Stomach (tissue), 9 donors: ENCODE results near the gene TPD52L1. TPM values are rescaled to one million over a fixed set of nuclear protein-coding genes. Genes with fewer than 3 reads are reported as not detected.

Experiments
- DNase-seq, 2 donors: peaks; one replicate each; pipeline versions ENCODE4 v3.0.0 to v3.0.0-alpha.2; 2013 to 2019
- H3K27ac ChIP-seq, 5 donors: fragments of 200-600 bp in 4 of 5; sonication (generic) in 4 of 5; one replicate each; pipeline ENCODE4 v1.5.1; 2013 to 2019; ENCODE audit warnings: mild to moderate bottlenecking in 1 of 5, moderate library complexity in 1 of 5
- H3K27me3 ChIP-seq, 3 donors: fragments of 200-600 bp; sonication (generic); one replicate each; pipeline ENCODE4 v1.5.1; 2017 to 2019; ENCODE audit warnings: mixed run types in 1 of 3
- H3K36me3 ChIP-seq, 4 donors: fragments of 200-600 bp; sonication (generic); 1 replicate in 3 of 4; 2 replicates in 1 of 4; pipeline ENCODE4 v1.5.1; 2016 to 2019
- H3K4me1 ChIP-seq, 4 donors: fragments of 200-600 bp; sonication (generic); one replicate each; pipeline ENCODE4 v1.5.1; 2016 to 2019
- H3K4me3 ChIP-seq, 4 donors: fragments of 200-600 bp; sonication (generic) in 3 of 4; one replicate each; pipeline ENCODE4 v1.5.1; 2016 to 2019; ENCODE audit warnings: mild to moderate bottlenecking in 1 of 4
- H3K9me3 ChIP-seq, 4 donors: fragments of 200-600 bp; sonication (generic); one replicate each; pipeline ENCODE4 v1.5.1; 2016 to 2019
- EP300 ChIP-seq: sonication (generic); formaldehyde crosslinking; IDR thresholded peaks from one replicate; pipeline ENCODE4 v1.6.1; 2017; ENCODE audit warnings: antibody characterized with exemption
- POLR2A ChIP-seq, 4 donors: fragments of 450-650 bp; IDR thresholded peaks; one replicate each; pipeline ENCODE4 v1.6.1; 2016; ENCODE audit warnings: antibody characterized with exemption in 4 of 4, control low read depth in 2 of 4, mild to moderate bottlenecking in 1 of 4, moderate library complexity in 1 of 4
- POLR2AphosphoS5 ChIP-seq, 3 donors: sonication (generic); formaldehyde crosslinking; IDR thresholded peaks; one replicate each; pipeline ENCODE4 v1.6.1; 2016; ENCODE audit warnings: antibody characterized with exemption in 3 of 3
- WGBS, 5 donors: extraction: QIAGEN DNeasy Blood & Tissue Kit in 3 of 5; methylation state at CpG; one replicate each; pipeline versions ENCODE4 v1.1.5 to v1.1.7; 2013 to 2018; 5-methylcytosine and 5-hydroxymethylcytosine counted together
- intact Hi-C: fragments of 100-400 bp; cut with DNase I; formaldehyde crosslinking; loops from one replicate; pipeline ENCODE4 v1.15.1; 2023; ENCODE audit warnings: low total_unique reads
- polyA plus RNA-seq, 3 donors: library from polyadenylated mRNA; stranded (reverse); fragments of 200-250 nt; gene quantifications; one replicate each; pipeline ENCODE4 v1.2.3, GENCODE V29; 2013
- total RNA-seq, 5 donors: library from RNA; depleted of rRNA; stranded (reverse); fragments of >200 nt; gene quantifications; one replicate each; pipeline versions ENCODE4 v1.1.0 to v1.2.3, GENCODE V29; 2014 to 2016
- TF ChIP-seq, protein P1 (sequence below), 7 experiments: fragments of 450-650 bp in 4 of 7; fragments of 200-600 bp in 3 of 7; sonication (generic) in 3 of 7; IDR thresholded peaks; one replicate each; pipeline ENCODE4 v1.5.1; 2016 to 2019; ENCODE audit warnings: antibody characterized with exemption in 7 of 7, control low read depth in 2 of 7, mild to moderate bottlenecking in 1 of 7
- donor health status: healthy with polysubstance abuse.
- donor health status: Bipolar disorder and iron deficiency.
- donor health status: healthy.

The TPD52L1 gene
- total and polyA plus RNA-seq, 8 donors: 14.8 to 102 (median 78.9) TPM

DNA sequence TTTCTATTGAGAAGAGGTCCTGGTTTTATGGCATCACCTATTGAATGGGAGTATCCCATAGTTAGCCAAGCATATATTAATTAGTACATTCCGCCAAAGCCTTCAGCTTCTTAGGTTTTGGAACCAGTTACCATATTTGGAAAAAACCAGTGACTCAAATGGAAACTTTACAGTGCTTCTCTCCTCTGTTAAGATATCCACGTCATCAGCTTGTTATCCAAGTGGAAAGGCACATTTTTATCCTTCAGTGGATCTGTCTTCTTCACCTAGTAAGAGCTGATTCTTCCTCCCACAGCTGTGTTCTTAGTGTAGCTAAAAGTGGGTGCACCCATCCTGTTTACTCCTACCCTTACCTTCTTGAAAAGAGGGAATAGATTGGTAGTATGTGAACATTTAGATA is 34.5 kb downstream of the TPD52L1 start:
- TF ChIP-seq POLR2AphosphoS5 (IDR thresholded peaks at IDR 0.05) (no peak), EP300 (no peak), POLR2A (IDR thresholded peaks at IDR 0.05) (no peak)
- TF ChIP-seq, protein P1, sequence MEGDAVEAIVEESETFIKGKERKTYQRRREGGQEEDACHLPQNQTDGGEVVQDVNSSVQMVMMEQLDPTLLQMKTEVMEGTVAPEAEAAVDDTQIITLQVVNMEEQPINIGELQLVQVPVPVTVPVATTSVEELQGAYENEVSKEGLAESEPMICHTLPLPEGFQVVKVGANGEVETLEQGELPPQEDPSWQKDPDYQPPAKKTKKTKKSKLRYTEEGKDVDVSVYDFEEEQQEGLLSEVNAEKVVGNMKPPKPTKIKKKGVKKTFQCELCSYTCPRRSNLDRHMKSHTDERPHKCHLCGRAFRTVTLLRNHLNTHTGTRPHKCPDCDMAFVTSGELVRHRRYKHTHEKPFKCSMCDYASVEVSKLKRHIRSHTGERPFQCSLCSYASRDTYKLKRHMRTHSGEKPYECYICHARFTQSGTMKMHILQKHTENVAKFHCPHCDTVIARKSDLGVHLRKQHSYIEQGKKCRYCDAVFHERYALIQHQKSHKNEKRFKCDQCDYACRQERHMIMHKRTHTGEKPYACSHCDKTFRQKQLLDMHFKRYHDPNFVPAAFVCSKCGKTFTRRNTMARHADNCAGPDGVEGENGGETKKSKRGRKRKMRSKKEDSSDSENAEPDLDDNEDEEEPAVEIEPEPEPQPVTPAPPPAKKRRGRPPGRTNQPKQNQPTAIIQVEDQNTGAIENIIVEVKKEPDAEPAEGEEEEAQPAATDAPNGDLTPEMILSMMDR (IDR thresholded peaks at IDR 0.05): no peak

DNA sequence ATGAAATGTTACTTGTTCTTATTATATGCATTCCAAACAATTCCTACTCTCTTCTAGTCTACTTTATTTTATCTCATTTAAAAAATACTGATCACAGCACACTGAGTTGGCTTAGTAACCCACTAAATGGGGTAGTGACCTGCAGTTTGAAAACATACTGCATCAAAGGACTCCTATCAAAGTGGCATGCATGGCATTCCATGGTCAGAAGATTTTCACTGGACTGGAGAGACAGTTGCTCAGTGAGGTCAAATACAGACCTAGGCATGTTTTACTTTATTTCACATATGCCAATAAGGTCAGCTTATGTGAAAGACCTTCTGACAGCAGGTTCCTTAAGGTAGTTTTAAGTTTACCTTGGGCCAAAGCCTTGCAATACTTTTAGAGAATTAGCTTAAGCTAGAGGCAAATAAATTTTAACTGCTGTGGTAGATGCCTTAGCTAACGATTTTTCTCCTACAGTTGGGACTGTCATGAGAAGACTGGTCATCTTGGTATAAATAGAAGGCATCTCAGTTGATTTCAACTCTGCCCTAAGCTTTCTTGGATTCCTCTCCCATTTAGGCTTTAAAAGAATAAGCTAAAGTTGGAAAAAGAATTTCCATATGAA is 35.1 kb downstream of the TPD52L1 start:
- no peaks in the 10 kb centered on the region for H3K9me3 ChIP-seq
- no peaks in the 10 kb centered on the region for H3K36me3 ChIP-seq
- no peak for TF ChIP-seq POLR2A (IDR thresholded peaks at IDR 0.05)
- no peak for TF ChIP-seq EP300
- no peak for TF ChIP-seq POLR2AphosphoS5 (IDR thresholded peaks at IDR 0.05)
- TF ChIP-seq, protein P1 (IDR thresholded peaks at IDR 0.05): no peak
- peaks cover 0 to 31% (median 10%) of the 10 kb centered on the region in 4 donors for H3K4me1 ChIP-seq
- H3K27me3 ChIP-seq: no peaks in the 10 kb centered on the region
- intact Hi-C loops: no loop called here
- H3K4me3 ChIP-seq: no peak overlapping the region
- WGBS, 5 donors: 38 to 58% (median 45%) methylated on average over 1 of the region's 1 CpG
- no peak for DNase-seq
- peak overlapping the region in 3 of 5 donors; percentile 2 to 24 (median 5) for H3K27ac ChIP-seq

More for the DNA sequence above, 34.5 kb downstream of the TPD52L1 start:
- Histone ChIP-seq H3K4me1 (peaks cover 0 to 27% (median 10%) of the 10 kb centered on the region in 4 donors), H3K9me3 (no peaks in the 10 kb centered on the region), H3K4me3 (no peak overlapping the region), H3K27ac (no peak overlapping the region), H3K36me3 (no peaks in the 10 kb centered on the region), H3K27me3 (no peaks in the 10 kb centered on the region)
- no peak for DNase-seq
- WGBS, 5 donors: 72 to 79% (median 73%) methylated on average over 2 of the region's 2 CpGs
- intact Hi-C loops: no loop called here

DNA sequence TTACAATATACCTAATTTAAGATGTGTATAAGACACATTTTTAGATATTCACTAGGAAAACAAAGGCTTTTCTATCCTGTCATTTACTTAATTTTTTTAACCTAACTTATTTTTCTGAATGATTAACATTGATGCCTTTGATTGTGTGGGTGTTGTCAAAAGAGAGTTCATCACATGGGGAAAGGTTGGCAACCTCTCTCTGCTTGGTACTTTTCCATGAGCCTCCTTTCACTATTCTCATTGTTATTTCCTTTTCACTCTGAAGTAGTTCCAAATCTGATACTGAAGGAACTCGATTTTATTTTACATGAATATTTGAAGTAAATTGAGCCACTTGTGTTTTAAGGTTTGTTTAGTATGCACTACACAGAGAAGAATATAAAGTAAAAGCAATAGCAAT is 35.9 kb downstream of the TPD52L1 start:
- Histone ChIP-seq H3K9me3 (no peaks in the 10 kb centered on the region), H3K27me3 (no peaks in the 10 kb centered on the region), H3K4me3 (no peak overlapping the region), H3K36me3 (no peaks in the 10 kb centered on the region), H3K27ac (peak overlapping the region in 3 of 5 donors; percentile 2 to 24 (median 5)), H3K4me1 (peaks cover 0 to 32% (median 10%) of the 10 kb centered on the region in 4 donors)
- DNase-seq: peak in 1 of 2 donors; percentile 38
- 16 to 50% (median 26%) methylated on average over 1 of the region's 1 CpG for WGBS, 5 donors
- TF ChIP-seq, protein P1 (IDR thresholded peaks at IDR 0.05): no peak
- intact Hi-C loops: no loop called here

DNA sequence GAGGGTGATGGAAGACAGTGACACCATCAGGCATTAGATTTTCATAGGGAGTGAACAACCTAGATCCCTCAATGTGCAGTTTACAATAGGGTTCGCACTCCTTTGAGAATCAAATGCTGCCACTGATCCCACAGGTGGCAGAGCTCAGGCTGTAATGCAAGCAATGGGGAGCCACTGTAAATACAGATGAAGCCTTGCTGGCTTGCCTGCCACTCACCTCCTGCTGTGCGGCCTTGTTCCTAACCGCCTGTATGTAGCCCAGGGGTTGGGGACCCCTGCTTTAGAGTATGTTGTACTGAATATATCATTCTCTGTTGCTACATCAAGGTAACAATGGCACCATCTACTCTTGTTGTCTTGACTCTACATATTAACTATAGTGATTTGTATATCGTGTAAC is 37.1 kb downstream of the TPD52L1 start:
- whole genome bisulfite sequencing, 5 donors: 92 to 96% (median 95%) methylated on average over 4 of the region's 4 CpGs
- no peak overlapping the region for H3K27ac ChIP-seq
- no peaks in the 10 kb centered on the region for H3K36me3 ChIP-seq
- no peaks in the 10 kb centered on the region for H3K27me3 ChIP-seq
- H3K9me3 ChIP-seq: no peaks in the 10 kb centered on the region
- no peak for DNase-seq
- peaks cover 0 to 41% (median 10%) of the 10 kb centered on the region in 4 donors for H3K4me1 ChIP-seq
- no peak for TF ChIP-seq POLR2A (IDR thresholded peaks at IDR 0.05)
- TF ChIP-seq, protein P1 (IDR thresholded peaks at IDR 0.05): no peak
- intact Hi-C loops: no loop called here
- H3K4me3 ChIP-seq: no peak overlapping the region
